ENCODE data around the gene SUCLG2.

DNA sequence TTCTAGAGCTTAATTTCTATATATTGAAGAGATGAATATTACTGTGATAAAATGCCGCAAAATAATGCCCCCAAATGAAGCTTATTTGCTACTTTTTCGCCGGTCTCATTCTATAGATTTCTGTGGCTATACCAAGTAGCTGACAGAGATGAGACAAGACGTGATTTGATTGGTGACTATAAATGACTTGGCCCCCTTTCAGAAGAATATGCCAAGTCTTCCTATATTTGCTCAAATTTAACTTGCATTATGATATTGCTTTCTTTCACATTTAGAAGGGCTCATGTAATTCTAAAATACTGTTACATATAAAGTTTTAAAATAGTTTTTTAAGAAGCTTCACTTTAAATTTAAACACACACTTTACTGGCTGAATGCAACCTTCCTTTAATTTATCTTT is 180.1 kb downstream of the SUCLG2 start:
- TF ChIP-seq, protein P1, sequence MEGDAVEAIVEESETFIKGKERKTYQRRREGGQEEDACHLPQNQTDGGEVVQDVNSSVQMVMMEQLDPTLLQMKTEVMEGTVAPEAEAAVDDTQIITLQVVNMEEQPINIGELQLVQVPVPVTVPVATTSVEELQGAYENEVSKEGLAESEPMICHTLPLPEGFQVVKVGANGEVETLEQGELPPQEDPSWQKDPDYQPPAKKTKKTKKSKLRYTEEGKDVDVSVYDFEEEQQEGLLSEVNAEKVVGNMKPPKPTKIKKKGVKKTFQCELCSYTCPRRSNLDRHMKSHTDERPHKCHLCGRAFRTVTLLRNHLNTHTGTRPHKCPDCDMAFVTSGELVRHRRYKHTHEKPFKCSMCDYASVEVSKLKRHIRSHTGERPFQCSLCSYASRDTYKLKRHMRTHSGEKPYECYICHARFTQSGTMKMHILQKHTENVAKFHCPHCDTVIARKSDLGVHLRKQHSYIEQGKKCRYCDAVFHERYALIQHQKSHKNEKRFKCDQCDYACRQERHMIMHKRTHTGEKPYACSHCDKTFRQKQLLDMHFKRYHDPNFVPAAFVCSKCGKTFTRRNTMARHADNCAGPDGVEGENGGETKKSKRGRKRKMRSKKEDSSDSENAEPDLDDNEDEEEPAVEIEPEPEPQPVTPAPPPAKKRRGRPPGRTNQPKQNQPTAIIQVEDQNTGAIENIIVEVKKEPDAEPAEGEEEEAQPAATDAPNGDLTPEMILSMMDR (tag by site-specific recombination; IDR thresholded peaks at IDR 0.05) = no peak
- TF ChIP-seq ZNF18 (tag by site-specific recombination; IDR thresholded peaks at IDR 0.05) (no peak), YY1 (tag by site-specific recombination; IDR thresholded peaks at IDR 0.05) (no peak), KLF7 (tag by site-specific recombination; IDR thresholded peaks at IDR 0.05; ENCODE audit: borderline replicate concordance) (no peak), KLF16 (tag by site-specific recombination; IDR thresholded peaks at IDR 0.05) (no peak), PRDM1 (tag by site-specific recombination; IDR thresholded peaks at IDR 0.05) (no peak), ZNF140 (tag by site-specific recombination; IDR thresholded peaks at IDR 0.05) (no peak)
- TF ChIP-seq, protein P2, sequence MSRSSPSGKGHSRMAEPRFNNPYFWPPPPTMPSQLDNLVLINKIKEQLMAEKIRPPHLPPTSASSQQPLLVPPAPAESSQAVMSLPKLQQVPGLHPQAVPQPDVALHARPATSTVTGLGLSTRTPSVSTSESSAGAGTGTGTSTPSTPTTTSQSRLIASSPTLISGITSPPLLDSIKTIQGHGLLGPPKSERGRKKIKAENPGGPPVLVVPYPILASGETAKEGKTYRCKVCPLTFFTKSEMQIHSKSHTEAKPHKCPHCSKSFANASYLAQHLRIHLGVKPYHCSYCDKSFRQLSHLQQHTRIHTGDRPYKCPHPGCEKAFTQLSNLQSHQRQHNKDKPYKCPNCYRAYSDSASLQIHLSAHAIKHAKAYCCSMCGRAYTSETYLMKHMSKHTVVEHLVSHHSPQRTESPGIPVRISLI (tag by site-specific recombination; IDR thresholded peaks at IDR 0.05) = no peak
